Neural cell (in vitro differentiated cells): ENCODE data around the gene AGPAT3.

Experiments used
- EP300 ChIP-seq: fragments of 450-650 bp; conservative IDR thresholded peaks from 2 replicates; pipeline ENCODE4 v1.6.1; 2014; ENCODE audit warnings: antibody characterized with exemption, mild to moderate bottlenecking, moderate library complexity; ENCODE audit not compliant: poor library complexity, severe bottlenecking
- EZH2 ChIP-seq: fragments of 200-600, 300-800 bp; shearing (Covaris generic), sonication (generic); IDR thresholded peaks from 2 replicates; pipeline ENCODE4 v1.6.1; 2014; ENCODE audit warnings: antibody characterized with exemption, low read length, borderline replicate concordance, mild to moderate bottlenecking; ENCODE audit not compliant: insufficient read depth, poor library complexity, severe bottlenecking
- MXI1 ChIP-seq: fragments of 450-650 bp; conservative IDR thresholded peaks from 2 replicates; pipeline ENCODE4 v1.6.1; 2014; ENCODE audit warnings: antibody characterized with exemption, mild to moderate bottlenecking; ENCODE audit not compliant: poor library complexity, severe bottlenecking
- POLR2AphosphoS5 ChIP-seq: IDR thresholded peaks from 2 replicates; pipeline ENCODE4 v1.6.1; 2012
- RAD21 ChIP-seq: fragments of 450-650 bp; conservative IDR thresholded peaks from 2 replicates; pipeline ENCODE4 v1.6.1; 2014; ENCODE audit warnings: antibody characterized with exemption, mild to moderate bottlenecking, moderate library complexity
- SMC3 ChIP-seq: fragments of 450-650 bp; conservative IDR thresholded peaks from 2 replicates; pipeline ENCODE4 v1.6.1; 2014; ENCODE audit warnings: antibody characterized with exemption, mild to moderate bottlenecking, moderate library complexity; ENCODE audit not compliant: poor library complexity
- TAF1 ChIP-seq: IDR thresholded peaks from 2 replicates; pipeline ENCODE4 v1.6.1; 2012; ENCODE audit warnings: low read depth
- TF ChIP-seq, protein P1 (sequence below): fragments of 450-650 bp; IDR thresholded peaks from 2 replicates; pipeline ENCODE4 v1.5.1; 2014; ENCODE audit warnings: antibody characterized with exemption, mild to moderate bottlenecking, moderate library complexity; ENCODE audit not compliant: poor library complexity, severe bottlenecking
- TF ChIP-seq, protein P2 (sequence below): IDR thresholded peaks from 2 replicates; pipeline ENCODE4 v1.6.1; 2012; ENCODE audit warnings: borderline replicate concordance

DNA sequence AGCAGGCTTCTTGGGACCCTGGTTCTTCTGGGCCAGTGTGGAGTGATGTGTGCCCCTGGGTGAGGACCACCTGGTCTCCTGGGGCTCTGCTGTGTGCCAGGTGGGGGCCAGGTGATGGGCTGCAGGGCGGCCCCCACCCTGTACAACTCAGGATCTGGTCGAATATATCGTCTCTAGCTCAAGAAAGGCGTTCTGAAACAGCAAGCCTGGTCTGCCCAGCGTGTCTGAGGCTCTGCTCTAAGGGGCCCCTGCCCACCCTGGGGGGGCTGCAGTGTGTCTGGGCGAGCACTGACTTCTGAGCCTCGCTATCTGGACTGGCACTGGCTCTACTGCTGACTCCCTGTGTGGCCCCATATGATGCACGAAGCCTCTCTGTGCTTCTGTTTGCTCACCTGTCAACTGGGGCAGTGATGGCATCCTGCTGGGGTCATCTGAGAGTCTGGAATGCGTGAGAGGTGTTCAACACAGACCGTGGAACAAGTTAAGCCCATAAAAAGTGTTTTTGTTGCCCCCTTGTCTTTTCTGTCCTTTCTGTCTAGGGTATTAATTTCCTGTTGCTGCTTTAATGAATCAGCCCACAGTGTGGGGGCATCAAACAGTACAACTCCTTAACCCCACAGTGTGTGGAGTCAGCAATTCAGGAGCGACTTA, 91.1 kb downstream of the AGPAT3 start:
- TF ChIP-seq, protein P1, sequence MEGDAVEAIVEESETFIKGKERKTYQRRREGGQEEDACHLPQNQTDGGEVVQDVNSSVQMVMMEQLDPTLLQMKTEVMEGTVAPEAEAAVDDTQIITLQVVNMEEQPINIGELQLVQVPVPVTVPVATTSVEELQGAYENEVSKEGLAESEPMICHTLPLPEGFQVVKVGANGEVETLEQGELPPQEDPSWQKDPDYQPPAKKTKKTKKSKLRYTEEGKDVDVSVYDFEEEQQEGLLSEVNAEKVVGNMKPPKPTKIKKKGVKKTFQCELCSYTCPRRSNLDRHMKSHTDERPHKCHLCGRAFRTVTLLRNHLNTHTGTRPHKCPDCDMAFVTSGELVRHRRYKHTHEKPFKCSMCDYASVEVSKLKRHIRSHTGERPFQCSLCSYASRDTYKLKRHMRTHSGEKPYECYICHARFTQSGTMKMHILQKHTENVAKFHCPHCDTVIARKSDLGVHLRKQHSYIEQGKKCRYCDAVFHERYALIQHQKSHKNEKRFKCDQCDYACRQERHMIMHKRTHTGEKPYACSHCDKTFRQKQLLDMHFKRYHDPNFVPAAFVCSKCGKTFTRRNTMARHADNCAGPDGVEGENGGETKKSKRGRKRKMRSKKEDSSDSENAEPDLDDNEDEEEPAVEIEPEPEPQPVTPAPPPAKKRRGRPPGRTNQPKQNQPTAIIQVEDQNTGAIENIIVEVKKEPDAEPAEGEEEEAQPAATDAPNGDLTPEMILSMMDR: no peak
- TF ChIP-seq, protein P2, sequence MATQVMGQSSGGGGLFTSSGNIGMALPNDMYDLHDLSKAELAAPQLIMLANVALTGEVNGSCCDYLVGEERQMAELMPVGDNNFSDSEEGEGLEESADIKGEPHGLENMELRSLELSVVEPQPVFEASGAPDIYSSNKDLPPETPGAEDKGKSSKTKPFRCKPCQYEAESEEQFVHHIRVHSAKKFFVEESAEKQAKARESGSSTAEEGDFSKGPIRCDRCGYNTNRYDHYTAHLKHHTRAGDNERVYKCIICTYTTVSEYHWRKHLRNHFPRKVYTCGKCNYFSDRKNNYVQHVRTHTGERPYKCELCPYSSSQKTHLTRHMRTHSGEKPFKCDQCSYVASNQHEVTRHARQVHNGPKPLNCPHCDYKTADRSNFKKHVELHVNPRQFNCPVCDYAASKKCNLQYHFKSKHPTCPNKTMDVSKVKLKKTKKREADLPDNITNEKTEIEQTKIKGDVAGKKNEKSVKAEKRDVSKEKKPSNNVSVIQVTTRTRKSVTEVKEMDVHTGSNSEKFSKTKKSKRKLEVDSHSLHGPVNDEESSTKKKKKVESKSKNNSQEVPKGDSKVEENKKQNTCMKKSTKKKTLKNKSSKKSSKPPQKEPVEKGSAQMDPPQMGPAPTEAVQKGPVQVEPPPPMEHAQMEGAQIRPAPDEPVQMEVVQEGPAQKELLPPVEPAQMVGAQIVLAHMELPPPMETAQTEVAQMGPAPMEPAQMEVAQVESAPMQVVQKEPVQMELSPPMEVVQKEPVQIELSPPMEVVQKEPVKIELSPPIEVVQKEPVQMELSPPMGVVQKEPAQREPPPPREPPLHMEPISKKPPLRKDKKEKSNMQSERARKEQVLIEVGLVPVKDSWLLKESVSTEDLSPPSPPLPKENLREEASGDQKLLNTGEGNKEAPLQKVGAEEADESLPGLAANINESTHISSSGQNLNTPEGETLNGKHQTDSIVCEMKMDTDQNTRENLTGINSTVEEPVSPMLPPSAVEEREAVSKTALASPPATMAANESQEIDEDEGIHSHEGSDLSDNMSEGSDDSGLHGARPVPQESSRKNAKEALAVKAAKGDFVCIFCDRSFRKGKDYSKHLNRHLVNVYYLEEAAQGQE: no peak
- no peak for TF ChIP-seq EZH2
- no peak for TF ChIP-seq TAF1
- TF ChIP-seq POLR2AphosphoS5: no peak
- TF ChIP-seq RAD21: no peak
- no peak for TF ChIP-seq MXI1
- TF ChIP-seq EP300: no peak
- TF ChIP-seq SMC3: no peak
